ENCODE measurements around the gene CFAP410.

GRCh38 chr21:44377922-44378645, 38.9 kb upstream of the CFAP410 start:
- TF ChIP-seq CTCF (IDR thresholded peaks at IDR 0.05) (no peak), POLR2A (IDR thresholded peaks at IDR 0.05) (no peak)

All from uterus (tissue), 2 donors.